GM10266 (cell line): Measurements from ENCODE around the gene SDCCAG8.

ENCODE experiments used
- DNase-seq: peaks from one replicate; pipeline ENCODE4 v3.0.0; 2012; ENCODE audit errors: extremely low spot score
- TF ChIP-seq, protein P1 (sequence below): IDR thresholded peaks from 2 replicates; pipeline ENCODE4 v1.5.1; 2012; ENCODE audit warnings: mild to moderate bottlenecking, low read depth; ENCODE audit not compliant: control insufficient read depth, insufficient read depth; ENCODE audit errors: missing control alignments

SDCCAG8 gene

DNA sequence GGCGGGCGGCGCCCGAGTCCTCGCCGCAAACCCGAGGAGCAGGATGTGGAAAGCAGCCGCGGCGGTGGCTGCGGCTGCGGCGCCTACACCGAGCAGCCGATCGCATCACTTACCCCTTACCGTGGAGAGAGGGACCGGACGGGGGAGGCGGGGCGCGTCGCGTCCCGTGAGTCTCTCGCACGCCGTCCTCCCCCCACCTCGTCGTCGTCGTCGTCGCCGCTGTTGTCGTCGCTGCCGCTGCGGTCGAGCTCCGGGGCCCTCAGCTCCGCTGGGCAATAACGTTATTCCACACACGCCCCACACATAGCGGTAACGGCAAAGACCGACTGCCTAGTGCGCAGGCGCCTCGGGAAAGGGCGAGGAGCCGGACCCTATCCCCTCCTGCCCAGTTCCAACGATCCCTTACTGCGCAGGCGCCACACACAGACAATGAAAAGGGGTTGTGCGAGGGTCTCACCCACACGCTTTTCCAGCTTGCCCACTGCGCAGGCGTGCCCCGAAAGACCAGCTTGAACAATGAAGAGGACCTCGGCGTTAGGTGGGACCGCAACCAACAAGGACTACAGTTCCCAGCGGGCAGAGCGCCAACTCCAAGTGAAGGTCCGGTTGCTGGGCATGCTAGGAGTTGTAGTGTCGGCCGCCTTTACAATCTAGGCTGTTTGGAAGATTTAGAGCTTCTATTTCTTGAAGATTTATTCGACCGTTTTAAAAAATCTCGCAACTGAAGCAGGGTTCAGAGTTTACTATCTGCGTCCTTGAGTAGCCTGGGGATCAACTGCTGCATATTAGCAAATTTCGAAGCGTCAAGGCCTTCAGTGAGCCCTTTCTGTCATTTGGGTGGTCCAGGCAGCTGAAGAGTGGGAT lies 682 bp upstream of the SDCCAG8 start, which contains the start of gene CEP170:
CEP170 (minus strand) TSS at position 355 of the 864 bp plus-strand sequence. CDS start 30,001 bp downstream, outside the sequence.
- peak; percentile 90 for DNase-seq
- TF ChIP-seq, protein P1, sequence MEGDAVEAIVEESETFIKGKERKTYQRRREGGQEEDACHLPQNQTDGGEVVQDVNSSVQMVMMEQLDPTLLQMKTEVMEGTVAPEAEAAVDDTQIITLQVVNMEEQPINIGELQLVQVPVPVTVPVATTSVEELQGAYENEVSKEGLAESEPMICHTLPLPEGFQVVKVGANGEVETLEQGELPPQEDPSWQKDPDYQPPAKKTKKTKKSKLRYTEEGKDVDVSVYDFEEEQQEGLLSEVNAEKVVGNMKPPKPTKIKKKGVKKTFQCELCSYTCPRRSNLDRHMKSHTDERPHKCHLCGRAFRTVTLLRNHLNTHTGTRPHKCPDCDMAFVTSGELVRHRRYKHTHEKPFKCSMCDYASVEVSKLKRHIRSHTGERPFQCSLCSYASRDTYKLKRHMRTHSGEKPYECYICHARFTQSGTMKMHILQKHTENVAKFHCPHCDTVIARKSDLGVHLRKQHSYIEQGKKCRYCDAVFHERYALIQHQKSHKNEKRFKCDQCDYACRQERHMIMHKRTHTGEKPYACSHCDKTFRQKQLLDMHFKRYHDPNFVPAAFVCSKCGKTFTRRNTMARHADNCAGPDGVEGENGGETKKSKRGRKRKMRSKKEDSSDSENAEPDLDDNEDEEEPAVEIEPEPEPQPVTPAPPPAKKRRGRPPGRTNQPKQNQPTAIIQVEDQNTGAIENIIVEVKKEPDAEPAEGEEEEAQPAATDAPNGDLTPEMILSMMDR = no peak

DNA sequence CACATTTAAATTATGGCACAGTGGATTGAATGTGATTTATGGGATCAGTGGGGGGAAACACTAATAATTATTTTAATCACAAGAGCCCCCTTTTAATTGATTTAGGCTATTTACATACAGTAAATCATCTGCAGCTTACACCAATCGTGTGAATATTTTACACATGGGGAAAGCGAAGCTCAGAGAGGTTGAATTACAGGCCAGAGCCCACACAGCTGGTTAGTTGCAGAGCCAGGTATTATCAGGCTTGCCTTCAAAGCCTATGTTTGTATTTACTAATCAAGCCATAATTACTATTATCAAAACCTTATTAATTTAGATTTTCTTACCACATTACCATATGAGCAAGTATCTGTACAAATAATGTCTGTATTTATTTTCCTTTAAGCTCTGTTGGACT lies 749 bp downstream of the SDCCAG8 start:
- TF ChIP-seq, protein P1 = no peak
- no peak for DNase-seq

DNA sequence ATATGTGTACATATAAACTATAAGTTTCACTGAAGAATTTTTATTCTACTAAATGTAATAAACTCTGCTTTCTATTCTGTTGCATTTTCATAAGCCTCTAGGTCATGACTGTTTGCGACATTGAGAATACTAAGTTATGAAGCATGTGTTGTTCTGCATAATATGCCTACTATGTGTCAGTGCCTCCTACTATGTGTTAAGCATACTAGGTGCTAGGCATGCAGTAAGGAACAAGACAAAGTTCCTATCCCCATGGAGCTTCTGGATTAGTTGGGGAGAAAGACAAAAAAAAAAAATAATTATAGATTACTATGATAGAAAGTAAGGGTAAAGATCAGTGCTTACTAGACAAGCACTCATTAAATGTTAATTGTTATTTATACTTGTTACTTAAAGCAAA lies 1.3 kb downstream of the SDCCAG8 start:
- TF ChIP-seq, protein P1 = no peak
- no peak for DNase-seq

DNA sequence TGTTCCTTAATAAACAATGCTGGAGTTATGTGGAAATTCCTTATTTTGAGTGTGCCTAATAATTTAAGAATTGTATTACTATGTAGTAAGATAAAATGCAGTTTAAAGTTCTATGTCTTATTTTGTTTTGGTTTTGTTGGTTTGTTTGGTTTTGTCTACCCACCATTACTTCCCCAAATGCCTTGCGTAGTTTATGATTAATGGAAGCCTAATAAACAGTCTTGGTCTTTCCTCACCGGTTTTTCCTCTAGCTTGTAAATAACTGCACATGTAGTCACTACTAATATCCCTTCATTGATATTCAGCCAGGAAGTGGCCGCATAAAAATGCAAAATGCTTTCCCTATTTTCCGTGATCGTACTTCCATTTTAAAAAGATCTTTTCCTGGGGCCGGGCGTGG lies 2.9 kb downstream of the SDCCAG8 start:
- TF ChIP-seq, protein P1 = no peak

DNA sequence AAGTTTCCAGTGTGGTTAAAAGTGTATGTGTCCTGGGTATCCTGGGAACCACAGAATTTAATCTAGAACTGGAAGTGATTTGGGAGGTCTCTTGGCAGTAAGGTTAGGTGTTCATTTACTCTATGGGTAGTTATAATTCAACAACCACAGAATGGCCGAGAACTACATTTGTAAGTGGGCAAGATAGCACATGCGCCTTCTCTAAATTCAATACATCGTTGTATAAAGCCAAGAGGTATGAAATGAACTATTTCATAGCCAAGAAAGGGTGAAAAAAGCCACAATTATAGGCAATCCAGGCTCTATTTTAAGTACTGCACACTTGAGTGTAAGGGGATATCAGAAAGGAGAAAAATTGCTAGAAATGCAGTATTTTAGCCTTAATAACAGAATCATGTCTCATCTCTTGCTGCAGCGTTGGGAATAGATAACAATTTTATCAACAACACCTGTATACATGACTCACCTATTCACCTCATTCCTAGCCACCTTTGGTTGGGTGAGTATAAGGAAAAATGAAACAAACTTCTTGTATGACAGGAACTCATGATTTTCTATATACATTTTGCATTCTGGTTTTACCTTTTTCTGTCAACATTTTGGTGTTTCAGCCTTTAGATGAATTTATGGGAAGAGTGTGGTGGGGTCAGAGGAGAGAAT lies 4.5 kb downstream of the SDCCAG8 start:
- DNase-seq = no peak
- TF ChIP-seq, protein P1 = no peak

More for the DNA sequence above, 2.9 kb downstream of the SDCCAG8 start:
- DNase-seq = no peak

DNA sequence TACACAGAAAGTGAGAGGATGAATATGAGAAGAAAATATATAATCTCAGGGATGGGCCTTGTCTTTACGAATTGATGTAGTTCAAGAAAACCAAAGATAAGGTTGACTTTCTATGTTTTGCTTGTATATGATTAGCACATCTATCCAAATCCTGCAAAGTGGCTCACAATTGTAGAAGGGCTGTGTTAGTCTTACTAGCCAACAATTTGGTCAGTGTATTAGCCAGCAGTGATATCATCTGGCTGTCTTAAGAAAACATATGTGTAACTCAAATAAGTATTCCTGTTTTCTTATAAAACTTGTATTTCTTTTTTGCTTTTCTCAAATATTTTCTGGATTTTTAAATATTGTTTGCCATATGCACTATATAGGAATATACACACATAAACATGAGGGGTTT lies 5.5 kb downstream of the SDCCAG8 start:
- TF ChIP-seq, protein P1 = no peak
- no peak for DNase-seq

DNA sequence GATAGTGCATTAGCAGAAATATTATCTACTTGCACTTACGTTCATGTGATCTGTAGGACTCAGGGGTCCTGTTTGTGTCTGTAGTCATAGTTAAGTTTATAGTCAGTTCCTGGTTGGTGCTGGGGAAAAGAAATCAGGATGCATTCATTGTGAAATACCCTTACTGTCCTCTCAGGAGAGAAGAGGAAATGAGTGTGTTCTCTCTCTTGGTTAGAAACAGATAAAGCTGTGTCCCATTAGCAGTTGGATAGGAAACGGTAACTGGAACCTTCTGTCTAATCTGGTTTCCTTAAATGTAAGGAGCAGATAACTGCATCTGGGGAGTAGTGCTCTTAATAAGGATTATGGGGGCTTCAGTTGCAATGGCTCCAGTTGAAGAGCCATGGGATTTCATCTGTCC lies 8.9 kb downstream of the SDCCAG8 start:
- TF ChIP-seq, protein P1 = no peak
- no peak for DNase-seq
